Activated naive CD4-positive, alpha-beta T cell treated with anti-CD3 and anti-CD28 coated beads, Interleukin-2, amount 50 U/mL, for 16 hours (primary cell): ENCODE data around the gene SDSL.

Experiments used
- DNase-seq: peaks from one replicate; pipeline ENCODE4 v3.0.0-alpha.2; 2020

Gene SDSL

GRCh38 chr12:113422030-113422885 is at the start of gene SDSL:
Gene SDSL (plus strand): TSS chr12:113422380. CDS start chr12:113427983, 5,603 bp downstream.
- no peak for DNase-seq

- DNase-seq = no peak
Measured at GRCh38 chr12:113373440-113373839, 48.7 kb upstream of the SDSL start.

GRCh38 chr12:113373969-113374368 is 48.2 kb upstream of the SDSL start:
- no peak for DNase-seq

GRCh38 chr12:113374823-113375428 is 47.3 kb upstream of the SDSL start:
- DNase-seq = no peak

GRCh38 chr12:113378291-113378690 is 43.9 kb upstream of the SDSL start:
- DNase-seq = no peak

- no peak for DNase-seq
Measured at GRCh38 chr12:113381220-113381619, 41.0 kb upstream of the SDSL start.

GRCh38 chr12:113382206-113382605 is 40.0 kb upstream of the SDSL start:
- DNase-seq = no peak

GRCh38 chr12:113384778-113385177 is 37.4 kb upstream of the SDSL start:
- DNase-seq = no peak

- no peak for DNase-seq
Measured at GRCh38 chr12:113385282-113385882, 36.8 kb upstream of the SDSL start.

GRCh38 chr12:113386866-113387566 is 35.2 kb upstream of the SDSL start:
- DNase-seq = no peak

- no peak for DNase-seq
Measured at GRCh38 chr12:113387631-113388030, 34.5 kb upstream of the SDSL start.

GRCh38 chr12:113388351-113388750 is 33.8 kb upstream of the SDSL start:
- DNase-seq = no peak

GRCh38 chr12:113390064-113391043 is 31.8 kb upstream of the SDSL start:
- no peak for DNase-seq

GRCh38 chr12:113391145-113391544 is 31.0 kb upstream of the SDSL start:
- no peak for DNase-seq

- DNase-seq = no peak
Measured at GRCh38 chr12:113391650-113392337, 30.4 kb upstream of the SDSL start.

- DNase-seq = no peak
Measured at GRCh38 chr12:113392520-113392919, 29.7 kb upstream of the SDSL start.

- DNase-seq = no peak
Measured at GRCh38 chr12:113392988-113393579, 29.1 kb upstream of the SDSL start.

- DNase-seq = no peak
Measured at GRCh38 chr12:113393749-113394148, 28.4 kb upstream of the SDSL start.

GRCh38 chr12:113395119-113395518 is 27.1 kb upstream of the SDSL start:
- DNase-seq = no peak

- DNase-seq = no peak
Measured at GRCh38 chr12:113396200-113396599, 26.0 kb upstream of the SDSL start.
